Brain microvascular endothelial cell (primary cell): ENCODE data around the gene SUMF1.

ENCODE experiments used
- DNase-seq: peaks from one replicate; pipeline ENCODE4 v3.0.0-alpha.2; 2020
- H3K27ac ChIP-seq: fragments of 250-450 bp; sonication (Bioruptor Pico); 2 replicates; pipeline ENCODE4 v1.5.1; 2020; ENCODE audit warnings: mild to moderate bottlenecking, moderate library complexity
- H3K27me3 ChIP-seq: fragments of 250-450 bp; sonication (Bioruptor Pico); replicated peaks from 2 replicates; pipeline ENCODE4 v1.5.1; 2020; ENCODE audit warnings: mild to moderate bottlenecking
- H3K36me3 ChIP-seq: fragments of 250-450 bp; sonication (Bioruptor Pico); replicated peaks from 2 replicates; pipeline ENCODE4 v1.5.1; 2020; ENCODE audit warnings: mild to moderate bottlenecking
- H3K4me3 ChIP-seq: 2 replicates; pipeline ENCODE4 v1.5.1; 2011; ENCODE audit warnings: low read depth, mild to moderate bottlenecking, control low read depth, low read length, moderate library complexity
- CTCF ChIP-seq: IDR thresholded peaks from 2 replicates; pipeline ENCODE4 v1.5.1; 2011; ENCODE audit warnings: low read depth, mild to moderate bottlenecking, moderate library complexity, low read length, control low read depth, inconsistent platforms; ENCODE audit errors: missing control alignments
- in situ Hi-C: cut with HindIII; loops from 2 replicates; pipeline ENCODE4 v1.10.0; 2017; ENCODE audit warnings: low sequenced_read_pairs, low pct_ligation_motif_present

The SUMF1 gene

DNA sequence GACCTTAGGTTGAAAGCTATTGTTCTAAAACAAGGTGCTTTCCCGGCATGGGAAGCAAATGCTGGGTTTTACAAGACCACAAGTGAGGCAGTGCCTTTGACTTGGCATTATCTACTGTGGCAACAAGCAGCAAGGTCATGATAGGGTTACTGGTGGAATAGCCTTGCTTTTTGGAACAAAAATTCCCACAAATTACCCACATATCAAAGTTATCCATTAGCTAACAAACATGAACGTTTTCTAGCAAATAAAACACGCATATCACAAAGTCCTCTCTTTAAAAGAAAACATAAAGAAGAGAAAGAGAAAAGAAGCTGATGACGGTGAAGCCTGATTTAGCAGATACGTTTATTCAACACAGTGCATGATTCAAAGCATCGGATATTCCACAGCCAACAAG, 106.3 kb downstream of the SUMF1 start:
- DNase-seq = no peak
- no peak for TF ChIP-seq CTCF
- in situ Hi-C loops = no loop called here
- H3K36me3 ChIP-seq = no peaks in the 10 kb centered on the region
- H3K4me3 ChIP-seq = no peak overlapping the region
- no peaks in the 10 kb centered on the region for H3K27me3 ChIP-seq
- no peak overlapping the region for H3K27ac ChIP-seq

DNA sequence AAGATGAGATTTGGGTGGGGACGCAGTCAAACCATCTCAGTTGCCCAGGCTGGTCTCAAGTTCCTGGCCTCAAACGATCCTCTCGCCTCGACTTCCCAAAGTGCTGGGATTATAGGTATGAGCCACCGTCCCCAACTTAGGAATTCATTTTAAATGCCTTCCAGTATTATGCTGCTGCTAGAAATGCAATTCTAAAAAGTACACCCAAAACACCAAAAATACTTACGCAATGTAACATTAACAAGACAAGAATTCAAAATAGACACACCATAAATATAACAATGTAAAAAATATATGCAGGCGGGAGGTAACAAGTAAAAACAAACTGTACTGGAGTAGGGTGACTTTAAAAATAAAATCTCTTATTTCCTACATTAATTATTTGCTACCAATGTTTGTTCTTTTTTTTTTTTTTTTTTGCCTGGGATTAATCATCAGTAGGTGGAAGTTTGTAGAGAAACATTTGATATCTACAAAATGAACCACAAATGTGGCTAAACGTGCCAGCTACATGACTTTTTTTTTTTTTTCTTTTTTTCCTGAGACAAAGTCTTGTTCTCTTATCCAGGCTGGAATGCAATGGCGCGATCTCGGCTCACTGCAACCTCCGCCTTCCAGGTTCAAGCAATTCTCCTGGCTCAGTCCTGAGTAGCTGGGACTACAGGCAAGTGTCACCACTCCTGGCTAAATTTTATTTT, 107.1 kb downstream of the SUMF1 start:
- H3K27ac ChIP-seq = no peak overlapping the region
- no peak for DNase-seq
- no peaks in the 10 kb centered on the region for H3K27me3 ChIP-seq
- H3K36me3 ChIP-seq = no peaks in the 10 kb centered on the region
- in situ Hi-C loops = no loop called here
- no peak overlapping the region for H3K4me3 ChIP-seq
- no peak for TF ChIP-seq CTCF

- no peak for DNase-seq
- Histone ChIP-seq H3K4me3 (no peak overlapping the region), H3K36me3 (no peaks in the 10 kb centered on the region), H3K27me3 (no peaks in the 10 kb centered on the region), H3K27ac (no peak overlapping the region)
- in situ Hi-C loops = no loop called here
- no peak for TF ChIP-seq CTCF
Observed at GRCh38 chr3:4358273-4358672, 108.8 kb downstream of the SUMF1 start.

DNA sequence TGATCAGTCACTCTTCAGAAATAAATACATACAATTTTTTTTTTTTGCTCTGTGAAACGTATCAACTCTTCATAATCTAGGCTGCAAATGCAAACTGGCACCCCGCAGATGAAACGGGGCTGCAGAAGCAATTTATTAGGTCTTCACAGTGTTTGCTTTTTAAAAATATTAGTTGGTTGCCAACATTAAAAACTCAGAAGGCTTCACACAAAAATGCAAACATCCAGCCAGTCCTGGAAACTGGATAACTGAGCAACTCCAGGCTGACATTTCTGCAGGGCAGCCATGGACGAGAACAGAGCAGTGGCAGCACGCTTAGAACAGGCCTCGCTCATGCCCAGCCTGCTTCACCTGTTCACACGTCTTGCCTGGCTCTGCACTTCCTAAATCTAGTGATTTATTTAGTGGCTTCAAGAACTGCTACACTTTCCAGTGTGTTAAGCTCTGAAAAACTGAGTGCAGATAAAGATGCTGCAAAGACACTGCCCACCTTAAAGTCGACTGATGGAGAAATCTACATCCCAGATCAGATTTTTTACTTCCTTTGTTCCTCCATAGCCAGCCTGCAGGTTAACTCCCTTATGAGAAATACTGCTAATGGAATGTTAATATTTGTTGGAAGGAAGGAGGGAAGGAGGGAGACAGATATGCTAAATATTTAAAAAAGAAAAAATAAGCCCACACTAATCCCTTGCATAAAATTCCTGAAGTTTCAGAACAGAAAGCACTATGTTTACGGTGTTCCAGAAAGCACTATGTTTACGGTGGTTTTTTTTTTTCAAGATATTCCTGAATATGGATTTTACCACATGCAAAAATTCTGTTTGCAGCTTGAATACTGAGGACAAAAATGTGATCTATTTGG, 110.3 kb downstream of the SUMF1 start:
- Histone ChIP-seq H3K27ac (no peak overlapping the region), H3K4me3 (no peak overlapping the region), H3K27me3 (no peaks in the 10 kb centered on the region), H3K36me3 (no peaks in the 10 kb centered on the region)
- in situ Hi-C loops = no loop called here
- no peak for DNase-seq
- TF ChIP-seq CTCF = no peak

DNA sequence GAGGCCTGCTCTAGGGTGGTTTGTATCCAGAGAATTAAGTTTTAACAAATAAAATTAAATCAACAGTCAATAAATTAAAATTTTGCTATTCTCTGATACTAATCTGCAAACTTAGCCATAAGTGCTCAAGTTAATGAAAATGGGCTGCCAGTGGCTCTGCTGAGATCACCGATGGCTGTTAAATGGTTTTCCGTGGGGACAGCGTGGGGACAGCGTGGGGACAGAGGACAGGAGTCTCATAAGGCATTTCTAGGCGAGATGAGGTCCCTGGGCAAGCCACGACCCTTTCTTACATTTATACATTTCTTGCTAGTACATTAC, 110.9 kb downstream of the SUMF1 start:
- in situ Hi-C loops = no loop called here
- H3K27ac ChIP-seq = no peak overlapping the region
- DNase-seq = no peak
- no peak overlapping the region for H3K4me3 ChIP-seq
- TF ChIP-seq CTCF = no peak
- H3K27me3 ChIP-seq = no peaks in the 10 kb centered on the region
- H3K36me3 ChIP-seq = no peaks in the 10 kb centered on the region
